DMS79 treated with DMSO at 0.1 percent for 48 hours (cell line): ENCODE measurements around the gene TTC21B.

Experiments used
- DNase-seq: peaks from one replicate; lab custom pipeline; 2025; lab: John Stamatoyannopoulos, UW

TTC21B gene

DNA sequence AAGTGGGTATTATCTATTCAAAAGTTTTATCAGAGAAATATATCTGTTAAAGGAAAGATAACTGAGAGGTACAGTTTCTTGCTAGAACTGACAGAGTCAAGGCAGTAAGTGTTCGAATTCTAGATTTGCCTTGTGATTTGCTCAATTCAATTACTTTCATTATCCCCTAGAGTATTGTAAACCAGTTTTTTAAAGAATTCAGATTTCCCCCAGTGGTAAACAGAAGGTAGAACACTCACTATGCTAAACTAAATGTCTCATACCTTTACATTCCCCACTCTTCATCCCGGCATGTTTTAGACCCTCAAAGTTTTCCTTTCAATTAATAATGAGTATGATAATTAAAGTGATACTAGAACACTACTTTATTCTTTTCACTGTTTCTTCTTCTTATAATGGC is 28.6 kb downstream of the TTC21B start:
- no peak for DNase-seq

DNA sequence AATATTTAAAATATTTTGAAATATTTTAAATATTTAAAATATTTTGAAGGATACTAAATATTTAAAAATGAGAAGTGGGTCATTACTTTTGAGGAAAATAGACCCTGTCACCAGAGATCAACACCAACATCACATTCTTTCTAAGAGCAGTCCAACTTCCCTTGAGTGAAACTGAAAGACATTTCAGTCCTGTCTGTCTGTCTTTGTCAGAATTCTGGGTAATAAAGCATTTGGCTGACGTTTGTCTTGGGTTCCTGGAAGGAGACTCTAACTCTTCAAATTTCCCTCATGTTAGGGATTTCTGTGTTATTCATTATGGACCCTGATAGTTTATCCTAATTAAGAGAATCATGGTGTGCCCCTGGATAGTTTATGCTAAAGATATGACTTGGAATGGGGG is 32.8 kb downstream of the TTC21B start:
- no peak for DNase-seq

DNA sequence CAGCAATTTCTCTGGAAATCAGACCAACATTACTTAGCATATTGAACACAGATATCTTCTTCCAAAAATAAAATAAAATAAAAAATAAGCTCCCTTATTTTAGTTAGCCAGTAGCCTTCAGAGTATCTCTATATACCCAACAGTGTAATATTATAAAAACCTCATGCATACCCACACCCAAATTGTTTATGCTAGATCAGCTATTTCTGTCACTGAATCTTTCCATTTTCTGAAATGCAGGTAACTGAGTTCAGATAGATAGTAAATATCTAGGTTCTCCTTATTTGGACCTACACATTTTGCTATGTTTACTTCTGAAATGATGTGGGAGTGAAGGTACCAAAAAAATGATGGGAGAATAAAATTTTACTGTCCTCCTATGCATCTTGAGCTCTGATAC is 39.9 kb downstream of the TTC21B start:
- no peak for DNase-seq

DNA sequence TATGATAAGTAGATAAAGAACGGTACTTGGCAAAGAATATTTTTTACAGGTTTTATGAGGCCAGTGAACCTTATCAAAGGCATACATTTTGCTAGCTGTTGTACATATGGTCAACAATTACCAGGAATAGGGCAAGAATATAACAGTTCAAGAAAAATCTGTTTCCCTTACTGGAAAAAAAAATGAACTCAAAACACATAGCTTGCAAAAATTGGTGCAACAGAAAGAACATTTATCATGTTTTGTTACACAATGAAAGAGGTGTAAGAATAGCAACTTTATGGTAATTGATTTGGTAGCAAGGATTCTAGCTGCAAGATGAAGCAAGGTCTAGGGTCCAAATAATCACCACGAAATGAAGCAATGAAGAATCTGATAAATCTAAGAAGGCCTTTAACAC is 41.6 kb downstream of the TTC21B start:
- no peak for DNase-seq

DNA sequence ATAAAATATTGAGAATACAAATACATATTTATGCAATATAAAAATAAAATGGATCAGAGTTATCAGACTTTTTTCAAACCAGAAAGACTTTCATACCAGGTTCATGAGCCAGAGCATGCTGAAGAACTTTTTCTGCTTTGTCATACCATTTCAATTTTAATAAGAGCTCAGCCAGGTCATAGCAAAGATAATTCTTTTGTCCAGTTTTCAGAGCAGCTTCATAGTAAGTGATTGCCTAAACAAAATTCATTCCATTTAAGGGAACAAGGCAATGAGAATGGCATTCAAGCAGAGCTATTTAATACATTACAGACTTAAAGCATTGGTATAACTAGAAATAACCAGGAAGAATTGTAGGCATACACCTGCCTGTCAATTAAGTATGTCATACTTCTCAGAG is 42.3 kb downstream of the TTC21B start:
- DNase-seq: no peak

DNA sequence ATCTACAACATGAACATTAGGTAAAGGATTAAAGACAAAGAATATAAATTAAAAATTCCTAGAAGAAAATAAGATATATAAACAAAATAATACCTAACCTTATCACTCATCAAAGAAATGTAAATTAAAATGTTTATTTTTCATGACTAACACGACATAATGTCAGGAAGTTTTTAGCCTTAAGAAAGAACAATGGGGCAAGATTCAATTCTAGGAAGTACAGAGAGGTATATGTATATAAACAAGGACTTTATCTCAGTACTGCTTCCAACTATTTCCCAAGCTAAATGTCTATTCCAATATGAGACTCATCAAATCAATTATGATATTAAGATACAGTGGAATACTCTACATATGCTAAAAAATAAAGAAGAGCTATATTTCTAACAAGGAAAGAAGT is 44.1 kb downstream of the TTC21B start:
- no peak for DNase-seq

DNA sequence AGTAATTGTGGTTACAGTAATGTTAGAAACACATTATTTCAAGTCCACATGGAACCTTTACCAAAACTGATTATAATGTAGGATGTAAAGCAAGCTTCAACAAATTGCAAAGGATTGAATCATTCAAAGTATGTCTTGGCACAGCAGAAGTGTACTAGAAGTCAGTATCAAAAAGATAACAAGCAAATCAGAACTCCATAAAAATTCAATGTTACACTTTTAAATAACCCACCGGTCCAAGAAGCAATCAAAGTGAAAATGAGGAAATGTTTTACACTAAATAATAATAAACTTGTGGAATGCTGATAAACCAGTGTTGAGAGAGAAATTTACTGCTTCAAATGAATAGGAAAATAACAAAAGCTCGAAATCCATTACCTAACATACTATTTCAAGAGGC is 47.7 kb downstream of the TTC21B start:
- no peak for DNase-seq

DNA sequence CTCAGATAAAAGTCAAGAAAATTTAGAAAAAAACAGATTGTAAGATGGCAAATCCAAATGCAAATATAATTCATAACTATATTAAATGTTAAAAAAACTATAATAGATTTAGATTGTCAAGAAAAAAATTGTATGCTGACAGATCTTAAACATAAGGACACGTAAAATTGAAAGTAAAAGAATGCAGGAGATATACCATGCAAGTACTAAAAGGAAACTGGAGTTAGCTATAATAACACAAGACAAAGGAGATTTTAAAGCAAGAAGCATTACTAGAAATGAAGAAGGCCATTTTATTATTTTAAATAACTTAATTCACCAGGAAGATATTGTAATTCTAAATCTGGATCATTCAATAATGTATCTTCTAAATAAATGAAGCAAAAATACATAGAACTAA is 48.3 kb downstream of the TTC21B start:
- DNase-seq: no peak

DNA sequence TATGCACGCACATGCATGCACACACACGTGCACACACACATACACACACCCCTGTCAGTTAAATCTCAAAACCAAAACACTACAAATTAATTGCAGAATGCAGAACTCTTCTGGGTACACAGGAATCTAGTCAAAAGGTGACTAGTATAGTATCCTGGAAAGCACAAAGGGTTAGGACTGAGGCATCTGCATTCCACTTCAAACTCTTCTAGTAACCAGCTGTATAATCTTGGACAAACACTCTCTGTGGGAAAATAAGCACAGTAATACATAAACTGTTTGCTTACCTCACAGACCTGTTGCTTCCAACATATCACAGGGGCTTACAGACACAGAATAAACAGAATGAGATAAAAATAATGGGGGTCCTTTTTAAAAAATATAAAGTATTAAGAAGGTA is 49.1 kb downstream of the TTC21B start:
- no peak for DNase-seq

DNA sequence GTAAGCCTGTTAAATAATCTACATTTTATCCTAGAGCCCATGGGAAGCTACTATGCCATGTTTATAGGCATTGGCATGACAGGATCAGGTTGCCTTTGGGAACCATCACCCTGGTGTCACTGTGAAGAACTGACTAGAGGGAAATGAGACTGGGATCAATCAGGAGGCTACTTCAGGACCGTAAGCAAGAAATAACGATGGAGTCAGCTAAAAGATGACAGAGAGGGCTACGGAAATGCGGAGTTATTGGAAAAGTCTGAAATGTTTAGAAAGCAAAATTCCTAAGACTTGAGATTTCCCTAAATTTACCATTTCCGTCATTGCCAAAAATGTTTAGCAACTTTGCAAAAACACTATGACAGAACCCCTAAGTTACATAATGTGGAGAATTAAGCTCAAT is 50.2 kb downstream of the TTC21B start:
- no peak for DNase-seq

DNA sequence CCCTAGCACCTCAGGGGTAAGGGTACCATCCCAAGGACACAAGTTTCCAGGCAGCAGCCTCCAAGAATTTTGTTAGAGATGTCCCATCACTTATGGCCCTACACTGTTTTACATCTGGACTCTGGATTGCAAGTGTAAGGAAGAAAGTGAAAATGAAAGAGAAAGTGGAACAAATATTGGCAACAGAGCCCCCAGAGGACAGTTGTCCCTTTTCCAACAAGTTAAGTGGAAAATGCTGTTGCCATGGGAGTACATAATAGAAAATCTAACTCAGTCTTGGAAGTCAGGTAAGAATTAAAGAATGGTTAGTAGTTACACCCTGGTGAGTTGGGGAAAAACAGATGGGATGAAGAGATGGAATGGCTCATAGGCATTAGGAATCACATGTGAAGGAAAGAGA is 50.6 kb downstream of the TTC21B start:
- DNase-seq: no peak

DNA sequence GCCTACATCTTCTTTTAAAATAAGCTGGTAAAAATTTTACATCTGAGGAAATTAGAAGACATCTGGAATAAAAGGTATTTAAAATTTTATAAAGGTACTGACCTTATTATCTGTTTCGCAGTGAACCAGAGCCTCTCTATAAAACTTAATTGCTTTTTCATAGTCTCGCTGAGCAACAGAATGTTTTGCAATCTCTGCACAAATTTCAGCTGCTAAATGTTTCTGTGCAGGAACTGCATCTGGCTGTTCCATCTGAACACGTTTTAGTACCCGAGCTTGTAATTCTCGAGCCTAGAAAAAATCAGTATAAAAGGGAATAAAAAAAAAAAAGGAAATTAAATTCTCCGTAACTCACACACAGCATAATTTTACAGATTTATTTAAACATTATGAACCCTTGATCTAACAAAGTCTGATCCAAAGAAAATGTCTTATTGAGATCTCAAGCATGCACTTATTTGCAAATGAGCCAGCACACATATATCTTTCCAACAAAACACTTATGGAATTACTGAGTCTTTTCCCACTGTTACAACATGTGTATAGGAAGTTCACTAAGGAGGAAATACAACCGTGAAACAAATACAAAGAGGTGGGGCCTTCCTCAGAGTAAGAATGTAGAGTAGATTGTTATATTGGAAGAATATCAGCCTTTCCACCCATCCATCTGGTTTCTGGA is 51.8 kb downstream of the TTC21B start:
- DNase-seq: no peak

DNA sequence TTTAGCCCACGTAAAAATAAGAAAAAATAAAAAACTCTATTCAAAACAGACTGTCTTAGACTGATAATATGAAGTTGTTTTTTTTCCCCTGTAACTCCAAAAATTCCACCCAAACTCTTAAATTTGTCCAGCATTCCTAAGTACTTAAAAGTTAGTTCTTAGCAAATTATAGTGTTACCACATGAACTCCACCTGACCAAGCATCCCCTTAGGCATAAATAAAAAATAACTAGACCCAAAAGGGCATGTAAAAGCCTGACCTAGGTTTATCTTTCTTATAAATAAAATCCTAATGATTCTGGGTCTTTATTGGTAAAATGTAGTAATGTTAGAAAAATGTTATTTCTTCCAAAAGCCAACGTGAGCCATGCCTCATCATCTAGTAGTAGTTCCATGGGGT is 54.3 kb downstream of the TTC21B start:
- no peak for DNase-seq

DNA sequence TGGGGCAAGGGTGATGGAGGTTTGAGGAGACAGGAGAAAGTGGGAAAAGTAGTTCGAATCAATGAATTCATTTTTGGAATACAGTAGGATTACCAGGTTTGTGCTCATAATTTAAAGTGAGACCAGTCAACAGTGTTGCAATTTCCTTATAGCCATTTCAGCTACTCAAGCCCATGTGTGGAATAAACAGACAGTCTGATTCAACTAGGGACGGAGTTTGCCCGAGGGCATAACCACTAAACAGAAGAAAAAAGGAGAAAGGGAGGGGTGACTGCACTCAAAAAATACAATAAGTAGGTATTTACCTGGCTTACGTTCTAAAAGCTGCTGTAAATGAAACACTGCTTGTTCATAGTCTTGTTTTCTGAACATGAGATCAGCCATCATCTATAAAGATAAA is 55.2 kb downstream of the TTC21B start:
- no peak for DNase-seq

DNA sequence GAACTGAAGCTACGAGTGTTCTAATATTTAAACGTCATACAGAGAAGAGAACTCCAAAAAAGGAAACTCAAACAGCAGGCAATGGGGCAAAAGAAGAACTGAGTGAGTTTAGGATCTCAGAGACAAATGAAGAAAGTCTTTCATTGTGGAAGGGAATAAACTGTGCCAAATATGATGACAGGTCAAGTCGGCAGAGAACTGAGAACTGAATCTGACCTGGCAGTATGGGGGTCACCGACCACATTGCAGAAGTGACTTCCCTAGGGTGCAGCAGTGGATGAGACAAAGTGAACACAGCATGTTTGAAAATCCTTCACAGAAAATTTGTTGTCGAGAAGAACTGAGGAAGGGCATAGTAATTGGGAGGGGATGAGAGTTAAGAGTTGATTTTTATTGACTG is 55.9 kb downstream of the TTC21B start:
- no peak for DNase-seq

DNA sequence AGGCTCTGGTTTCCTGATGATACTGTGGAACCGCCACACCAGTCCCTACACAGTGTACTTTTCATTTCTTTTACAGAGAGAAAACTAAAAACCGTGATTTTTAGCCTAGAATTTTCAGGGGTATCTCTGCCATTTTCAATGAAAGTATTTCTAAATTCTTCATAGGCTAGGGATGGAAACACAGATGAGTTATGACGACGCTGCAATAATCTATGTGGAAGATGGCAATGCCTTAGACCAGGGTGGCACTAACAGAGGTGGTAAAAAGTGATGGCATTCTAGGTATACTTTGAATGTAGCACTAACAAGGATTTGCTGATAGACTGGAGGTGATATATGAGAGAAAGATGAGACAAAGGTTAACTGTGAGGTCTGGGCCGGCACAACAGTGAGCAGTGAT is 56.5 kb downstream of the TTC21B start:
- DNase-seq: no peak

DNA sequence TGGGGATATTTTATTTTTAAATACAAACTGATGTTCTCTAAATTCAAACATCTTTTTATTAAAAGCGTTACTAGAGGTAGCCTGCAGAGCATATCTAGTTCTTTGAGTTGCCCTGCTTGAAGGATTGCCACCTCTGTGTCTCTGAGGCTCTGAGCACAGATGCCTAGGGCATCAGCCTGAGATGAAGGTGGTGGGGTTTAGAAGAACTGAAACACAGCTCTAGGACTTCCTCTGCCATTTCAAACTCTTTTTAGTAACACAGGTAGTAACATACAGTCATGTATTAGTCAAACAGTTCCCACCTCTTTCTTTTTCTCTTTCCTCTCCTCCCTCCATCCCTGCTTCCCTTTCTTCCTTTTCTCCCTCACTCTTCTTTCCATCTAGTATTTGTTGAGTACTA is 57.6 kb downstream of the TTC21B start:
- no peak for DNase-seq

DNA sequence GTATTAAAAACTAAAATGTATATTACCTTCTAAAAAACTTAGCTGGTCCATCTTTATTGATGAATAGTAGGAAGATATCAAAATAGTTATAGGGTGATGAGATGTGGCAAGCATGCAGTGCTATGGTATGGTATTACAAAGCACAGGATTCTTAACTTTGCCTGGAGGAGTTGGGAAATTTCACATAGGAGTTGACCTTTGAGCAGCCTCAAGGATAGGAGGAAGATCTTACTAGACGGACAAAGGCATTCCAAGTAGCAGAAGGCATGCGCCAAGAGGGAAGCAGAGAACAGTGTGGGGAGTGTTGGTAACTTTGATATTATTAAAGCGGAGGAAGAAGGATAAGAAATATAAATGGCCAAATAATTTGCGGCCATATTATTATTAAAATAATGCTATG is 60.0 kb downstream of the TTC21B start:
- no peak for DNase-seq

DNA sequence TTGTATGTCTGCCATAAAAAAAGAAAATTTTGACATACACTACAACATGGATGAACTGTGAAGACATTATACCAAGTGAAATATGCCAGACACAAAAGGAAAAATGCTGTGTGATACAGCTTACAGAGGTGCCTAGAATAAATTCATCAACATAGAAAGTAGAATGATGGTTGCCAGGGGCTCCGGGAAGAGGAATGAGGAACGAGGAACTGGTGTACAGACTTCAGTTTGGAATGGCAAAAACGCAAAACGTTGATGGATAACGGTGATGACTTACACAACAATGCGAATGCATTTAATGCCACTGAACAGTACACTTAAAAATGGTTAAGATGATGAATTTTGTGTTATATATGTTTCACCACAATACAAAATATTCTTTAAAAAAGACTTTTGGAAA is 61.0 kb downstream of the TTC21B start:
- no peak for DNase-seq

DNA sequence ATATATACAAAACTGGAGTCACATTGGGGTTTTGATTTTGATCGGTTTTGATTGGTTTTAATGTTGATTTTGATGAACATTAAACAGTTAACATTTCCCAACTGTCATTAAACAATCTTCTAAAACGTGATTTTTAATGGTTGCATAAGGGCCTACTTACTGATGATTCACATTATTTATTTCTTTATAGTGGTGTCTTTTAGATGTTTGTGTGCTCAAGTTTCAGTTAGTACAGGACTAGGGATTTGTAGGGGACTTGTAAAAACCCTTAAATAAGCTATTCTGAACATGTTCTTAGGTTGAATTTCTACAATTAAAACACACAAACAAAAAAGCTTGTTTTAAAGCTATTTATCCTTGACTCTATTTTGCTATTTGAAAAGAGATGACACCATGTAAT is 61.6 kb downstream of the TTC21B start:
- no peak for DNase-seq

DNA sequence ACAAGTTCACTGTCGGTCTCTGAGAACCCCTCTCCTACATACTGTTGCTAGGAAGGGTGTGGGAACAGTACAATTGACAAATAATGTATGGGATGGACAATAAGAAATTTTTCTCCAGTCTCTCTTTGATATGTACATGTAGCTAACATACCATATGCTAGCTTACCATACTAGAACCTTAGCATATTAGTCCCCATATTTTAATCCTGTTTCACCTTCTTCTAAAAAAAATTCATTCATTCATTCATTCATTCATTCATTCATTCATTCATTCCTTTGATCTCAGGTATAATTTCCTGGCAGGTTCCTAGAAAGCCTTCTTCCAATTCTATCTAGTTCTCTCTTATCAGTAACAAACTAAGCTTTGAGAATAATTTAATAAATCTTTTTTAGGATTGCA is 62.2 kb downstream of the TTC21B start:
- no peak for DNase-seq

DNA sequence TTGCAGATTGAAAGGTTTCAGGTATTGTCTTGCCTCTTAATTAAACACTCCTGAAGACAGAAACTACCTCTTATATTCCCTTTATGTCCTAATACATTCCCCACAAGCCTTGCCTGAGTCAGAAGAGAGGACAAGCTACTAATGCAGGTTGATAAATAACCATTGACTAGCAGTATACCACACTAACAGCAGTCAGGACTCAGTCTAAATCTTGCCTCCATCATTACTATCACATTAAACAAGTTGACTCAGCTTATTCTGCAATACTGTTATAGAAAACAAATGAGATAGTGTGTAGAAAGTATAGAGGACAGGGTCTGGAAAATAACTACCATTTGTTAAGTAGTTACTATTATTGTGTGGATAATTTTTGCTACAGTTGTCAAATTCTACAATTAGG is 63.8 kb downstream of the TTC21B start:
- DNase-seq: no peak

DNA sequence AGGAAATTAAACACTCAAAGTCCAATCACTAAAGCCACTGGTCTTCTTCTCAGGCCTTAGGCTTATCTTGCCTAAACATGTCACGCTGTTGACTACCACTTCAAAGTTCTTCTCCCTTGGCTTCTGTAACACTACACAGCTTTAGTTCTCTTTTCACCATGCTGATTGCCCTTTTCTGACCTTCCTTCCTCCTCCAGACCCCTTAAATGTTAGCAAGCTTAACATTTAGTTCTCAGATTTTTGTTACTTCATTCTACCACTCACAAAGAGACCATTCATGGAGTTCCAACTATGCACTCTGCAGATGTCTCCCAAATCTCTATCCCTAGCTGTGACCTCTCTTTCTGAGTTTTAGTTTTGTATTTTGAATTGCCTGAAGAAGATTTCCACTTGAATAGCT is 64.4 kb downstream of the TTC21B start:
- no peak for DNase-seq

DNA sequence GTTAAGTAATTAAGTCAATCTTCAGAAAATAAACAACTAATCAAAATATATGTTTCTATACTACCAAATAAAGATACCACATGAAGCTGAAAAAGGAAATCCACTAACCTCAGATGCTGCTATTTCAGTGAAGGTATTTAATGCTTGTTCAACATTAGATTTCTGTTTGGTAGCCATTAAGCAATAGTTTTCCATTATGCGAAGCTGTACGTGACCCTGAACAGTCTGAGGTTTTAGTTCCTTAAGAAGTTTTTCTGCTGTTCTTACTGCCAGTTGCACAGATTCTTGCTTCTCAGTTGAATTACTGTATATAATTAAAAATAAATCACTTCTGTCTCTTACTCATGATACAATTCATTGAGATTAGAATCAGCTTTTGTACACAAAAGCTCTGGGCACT is 65.4 kb downstream of the TTC21B start:
- DNase-seq: no peak
